IMR-90 (cell line): ENCODE data around the gene TET1. TPM values are rescaled to one million over a fixed set of nuclear protein-coding genes. Genes with fewer than 3 reads are reported as not detected.

Experiments
- ATAC-seq: fragments of 200-7000 bp; cut with Tn5 transposase; 2 replicates; pipeline ENCODE4 v1.9.1; 2020; ENCODE audit warnings: low read depth, mild to moderate bottlenecking, moderate library complexity
- BruUV-seq: library from RNA; stranded (reverse); fragments of 400-500 nt; replicated peaks from 2 replicates; lab custom pipeline; 2021; lab: Mats Ljungman, UMichigan
- CTCF ChIA-PET: fragments of 300-600 bp; formaldehyde crosslinking; extraction: SDS; loops from one replicate; lab custom pipeline; 2021; ENCODE audit warnings: antibody characterized with exemption; lab: Yijun Ruan, JAX
- POLR2A ChIA-PET: fragments of 300-600 bp; sonication (Branson Sonifier 250); formaldehyde crosslinking; loops from one replicate; lab custom pipeline; 2022; ENCODE audit warnings: antibody characterized with exemption; ENCODE audit not compliant: unreplicated experiment; lab: Charles Lee
- DNase-seq: peaks from one replicate; pipeline ENCODE4 v3.0.0; 2013
- H2AFZ ChIP-seq: replicated peaks from 2 replicates; pipeline ENCODE3; 2013; ENCODE audit warnings: low read length, mild to moderate bottlenecking; ENCODE audit not compliant: poor library complexity
- H2AK5ac ChIP-seq: 2 replicates; pipeline ENCODE4 v1.6.1; 2013; ENCODE audit warnings: low read depth, low read length, inconsistent platforms
- H2AK9ac ChIP-seq: replicated peaks from 2 replicates; pipeline ENCODE3; 2013; ENCODE audit warnings: mild to moderate bottlenecking, low read depth, low read length, moderate library complexity; ENCODE audit not compliant: poor library complexity
- H2BK120ac ChIP-seq: 2 replicates; pipeline ENCODE4 v1.6.1; 2013; ENCODE audit warnings: low read depth, low read length, inconsistent platforms
- H2BK15ac ChIP-seq: 3 replicates; pipeline ENCODE4 v1.6.1; 2013; ENCODE audit warnings: low read depth, low read length, inconsistent platforms
- H2BK20ac ChIP-seq: 2 replicates; pipeline ENCODE4 v1.6.1; 2013; ENCODE audit warnings: low read depth, mild to moderate bottlenecking, inconsistent platforms, low read length, moderate library complexity
- H2BK5ac ChIP-seq: 2 replicates; pipeline ENCODE4 v1.6.1; 2013; ENCODE audit warnings: mild to moderate bottlenecking, low read depth, low read length, inconsistent platforms; ENCODE audit not compliant: poor library complexity, severe bottlenecking
- H3K14ac ChIP-seq: replicated peaks from 2 replicates; pipeline ENCODE4 v1.6.1; 2013; ENCODE audit warnings: low read depth, low read length, inconsistent platforms
- H3K18ac ChIP-seq: 2 replicates; pipeline ENCODE4 v1.6.1; 2013; ENCODE audit warnings: low read depth, low read length, control low read depth
- H3K23ac ChIP-seq: 2 replicates; pipeline ENCODE4 v1.6.1; 2013; ENCODE audit warnings: low read depth, low read length, inconsistent platforms
- H3K27ac ChIP-seq: 2 replicates; pipeline ENCODE4 v1.5.1; 2013; ENCODE audit warnings: mild to moderate bottlenecking, control low read depth, low read length; ENCODE audit not compliant: insufficient read depth
- H3K27me3 ChIP-seq: 2 replicates; pipeline ENCODE4 v1.6.1; 2013; ENCODE audit warnings: low read length; ENCODE audit not compliant: control insufficient read depth, insufficient read depth
- H3K36me3 ChIP-seq: 2 replicates; pipeline ENCODE4 v1.6.1; 2013; ENCODE audit warnings: low read length, mixed read lengths; ENCODE audit not compliant: control insufficient read depth, insufficient read depth
- H3K4ac ChIP-seq: 2 replicates; pipeline ENCODE4 v1.6.1; 2013; ENCODE audit warnings: low read depth, low read length, inconsistent platforms
- H3K4me1 ChIP-seq: 2 replicates; pipeline ENCODE4 v1.6.1; 2013; ENCODE audit warnings: low read length, mixed read lengths; ENCODE audit not compliant: control insufficient read depth, insufficient read depth
- H3K4me2 ChIP-seq: 2 replicates; pipeline ENCODE4 v1.6.1; 2013; ENCODE audit warnings: low read depth, mild to moderate bottlenecking, control low read depth, low read length, moderate library complexity
- H3K4me3 ChIP-seq: 2 replicates; pipeline ENCODE4 v1.5.1; 2013; ENCODE audit warnings: low read depth, mild to moderate bottlenecking, control low read depth, low read length, moderate library complexity; ENCODE audit not compliant: insufficient read depth
- H3K56ac ChIP-seq: 2 replicates; pipeline ENCODE4 v1.6.1; 2013; ENCODE audit warnings: low read length, inconsistent platforms; ENCODE audit not compliant: insufficient read depth; ENCODE audit errors: extremely low read depth
- H3K79me1 ChIP-seq, 2 experiments: 2 replicates each; pipeline ENCODE4 v1.6.1; 2013; ENCODE audit warnings: low read length in 2 of 2, inconsistent platforms in 1 of 2, low read depth in 1 of 2
- H3K9ac ChIP-seq: 2 replicates; pipeline ENCODE4 v1.6.1; 2013; ENCODE audit warnings: low read depth, low read length, control low read depth
- H3K9me1 ChIP-seq: 2 replicates; pipeline ENCODE4 v1.6.1; 2013; ENCODE audit warnings: low read length, inconsistent platforms; ENCODE audit not compliant: insufficient read depth
- H3K9me3 ChIP-seq: 2 replicates; pipeline ENCODE4 v1.6.1; 2013; ENCODE audit warnings: low read length; ENCODE audit not compliant: control insufficient read depth, insufficient read depth
- H4K20me1 ChIP-seq: 2 replicates; pipeline ENCODE4 v1.6.1; 2013; ENCODE audit warnings: low read length, inconsistent platforms; ENCODE audit not compliant: insufficient read depth
- H4K5ac ChIP-seq: 2 replicates; pipeline ENCODE4 v1.6.1; 2013; ENCODE audit warnings: mild to moderate bottlenecking, low read depth, low read length, control low read depth
- H4K8ac ChIP-seq, 2 experiments: 2 replicates each; pipeline ENCODE4 v1.6.1; 2013; ENCODE audit warnings: low read depth in 2 of 2, low read length in 2 of 2, control low read depth in 1 of 2, inconsistent platforms in 1 of 2
- H4K91ac ChIP-seq: 2 replicates; pipeline ENCODE4 v1.6.1; 2013; ENCODE audit warnings: low read depth, low read length, inconsistent platforms; ENCODE audit not compliant: insufficient read depth
- BHLHE40 ChIP-seq: fragments of 150-350 bp; IDR thresholded peaks from 2 replicates; pipeline ENCODE4 v1.6.1; 2016; ENCODE audit warnings: mild to moderate bottlenecking, low read depth, low read length
- CEBPB ChIP-seq: IDR thresholded peaks from 2 replicates; pipeline ENCODE4 v1.6.1; 2012; ENCODE audit warnings: low read depth, low read length, improper control_type of control experiment
- CHD1 ChIP-seq: IDR thresholded peaks from 2 replicates; pipeline ENCODE4 v1.6.1; 2012; ENCODE audit warnings: low read depth, low read length, improper control_type of control experiment
- MAFK ChIP-seq: IDR thresholded peaks from 2 replicates; pipeline ENCODE4 v1.6.1; 2012; ENCODE audit warnings: low read depth, low read length, improper control_type of control experiment
- MXI1 ChIP-seq: IDR thresholded peaks from 2 replicates; pipeline ENCODE4 v1.6.1; 2012; ENCODE audit warnings: low read depth, mild to moderate bottlenecking, low read length, moderate library complexity, borderline replicate concordance
- NFE2L2 ChIP-seq: fragments of 150-350 bp; IDR thresholded peaks from 2 replicates; pipeline ENCODE4 v1.6.1; 2016; ENCODE audit warnings: low read depth, mild to moderate bottlenecking, low read length
- POLR2A ChIP-seq: IDR thresholded peaks from 2 replicates; pipeline ENCODE4 v1.6.1; 2012; ENCODE audit warnings: mild to moderate bottlenecking, low read depth, low read length
- RCOR1 ChIP-seq: IDR thresholded peaks from 2 replicates; pipeline ENCODE4 v1.6.1; 2012; ENCODE audit warnings: mild to moderate bottlenecking, low read length, improper control_type of control experiment; ENCODE audit not compliant: insufficient replicate concordance
- RFX5 ChIP-seq: IDR thresholded peaks from 2 replicates; pipeline ENCODE4 v1.8.0; 2012; ENCODE audit warnings: low read depth, mild to moderate bottlenecking, low read length, moderate library complexity
- WGBS, 2 experiments: methylation state at CpG; one replicate each; pipeline versions ENCODE4 v1.1.5 to v1.1.7; 2013; ENCODE audit warnings: missing lambda C conversion rate in 2 of 2; ENCODE audit not compliant: insufficient read length in 1 of 2; ENCODE audit errors: extremely low coverage in 2 of 2; 5-methylcytosine and 5-hydroxymethylcytosine counted together
- dilution Hi-C: fragments of 300-500 bp; cut with HindIII; formaldehyde crosslinking; loops from one replicate; pipeline ENCODE4 v1.14.3; 2018; ENCODE audit warnings: low sequenced_read_pairs; ENCODE audit not compliant: unreplicated experiment
- in situ Hi-C: fragments of 300-500 bp; cut with MboI; formaldehyde crosslinking; loops from 3 replicates; pipeline ENCODE4 v1.14.3; 2019; ENCODE audit warnings: low sequenced_read_pairs, inconsistent platforms, mixed read lengths
- intact Hi-C: fragments of 100-400 bp; cut with micrococcal nuclease; formaldehyde crosslinking; loops from 2 replicates; pipeline ENCODE4 v1.10.0; 2022
- polyA plus RNA-seq, 3 experiments: library from polyadenylated mRNA; depleted of rRNA; stranded (reverse); fragments of >200 nt; gene quantifications; 2 replicates each; pipeline ENCODE4 v1.2.3, GENCODE V29; 2012; ENCODE audit warnings: low replicate concordance in 1 of 3
- total RNA-seq: library from RNA; depleted of rRNA; stranded (reverse); fragments of >200 nt; gene quantifications from 2 replicates; pipeline ENCODE4 v1.2.3, GENCODE V29; 2012
- TF ChIP-seq, protein P1 (sequence below): conservative IDR thresholded peaks from 2 replicates; pipeline ENCODE4 v1.5.1; 2012; ENCODE audit warnings: mild to moderate bottlenecking, low read depth, low read length, improper control_type of control experiment
- TF ChIP-seq, protein P2 (sequence below): fragments of 150-350 bp; IDR thresholded peaks from 2 replicates; pipeline ENCODE4 v1.6.1; 2017; ENCODE audit warnings: mild to moderate bottlenecking, antibody characterized with exemption, low read length, low read depth

Gene TET1
- total and polyA plus RNA-seq, 2 of the 4 experiments (the other 2 are of a cell fraction), result 1.0 to 4.3 TPM

DNA sequence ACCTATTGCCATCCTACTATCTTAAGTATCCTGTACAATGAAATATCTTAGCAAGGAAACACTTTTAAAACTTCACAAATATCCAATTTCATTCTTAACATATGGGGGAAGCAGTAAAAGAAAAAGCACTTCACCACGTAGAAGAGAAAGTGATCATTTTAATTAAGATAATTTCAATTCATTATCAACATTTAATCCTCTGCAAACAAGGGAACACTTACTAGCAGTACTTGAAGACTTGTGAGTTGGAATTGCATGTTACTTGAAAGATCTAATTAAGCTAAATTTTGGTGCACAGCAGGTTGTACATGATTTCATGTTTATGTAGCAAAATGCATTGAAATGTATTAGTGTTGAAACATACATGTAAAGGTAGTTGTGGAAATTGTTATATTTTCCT lies 140.1 kb downstream of the TET1 start:
- in situ Hi-C loops, result no loop called here

More for the DNA sequence above, 140.1 kb downstream of the TET1 start:
- ATAC-seq (no peak), DNase-seq (no peak)
- Histone ChIP-seq H2BK20ac (no peak overlapping the region), H4K5ac (no peak overlapping the region), H4K91ac (no peak overlapping the region), H3K4me2 (no peak overlapping the region), H3K14ac (no peak overlapping the region), H2AK9ac (no peak overlapping the region), H3K4ac (no peak overlapping the region), H3K36me3 (no peaks in the 10 kb centered on the region), H3K9ac (no peak overlapping the region), H3K56ac (no peak overlapping the region), H4K20me1 (no peaks in the 10 kb centered on the region), H2BK120ac (no peak overlapping the region), H3K9me1 (no peaks in the 10 kb centered on the region), H3K23ac (no peak overlapping the region), H3K27ac (no peak overlapping the region), H3K79me1 (no peaks in the 10 kb centered on the region), H4K8ac (no peak overlapping the region), H2AFZ (no peak overlapping the region), H3K4me1 (no peaks in the 10 kb centered on the region), H2BK5ac (no peak overlapping the region), H2BK15ac (no peak overlapping the region), H3K9me3 (no peaks in the 10 kb centered on the region), H2AK5ac (no peak overlapping the region), H3K27me3 (no peaks in the 10 kb centered on the region), H3K18ac (no peak overlapping the region), H3K4me3 (no peak overlapping the region)
- ChIA-PET POLR2A (no interaction called here), CTCF (interaction anchor here (0.9 kb wide), 1 partner anchor 150 kb away, joined by 3 read pairs; no protein-coding TSS in a partner anchor)
- no TSS peak for BruUV-seq
- intact Hi-C loops (no loop called here), dilution Hi-C loops (no loop called here)
- no CpG with 5 or more reads among the region's 1 CpG for WGBS, 2 experiments
- TF ChIP-seq POLR2A (no peak), BHLHE40 (no peak), CHD1 (no peak), RCOR1 (no peak), NFE2L2 (no peak), MXI1 (no peak), CEBPB (no peak), MAFK (no peak), RFX5 (no peak)
- TF ChIP-seq, protein P1, sequence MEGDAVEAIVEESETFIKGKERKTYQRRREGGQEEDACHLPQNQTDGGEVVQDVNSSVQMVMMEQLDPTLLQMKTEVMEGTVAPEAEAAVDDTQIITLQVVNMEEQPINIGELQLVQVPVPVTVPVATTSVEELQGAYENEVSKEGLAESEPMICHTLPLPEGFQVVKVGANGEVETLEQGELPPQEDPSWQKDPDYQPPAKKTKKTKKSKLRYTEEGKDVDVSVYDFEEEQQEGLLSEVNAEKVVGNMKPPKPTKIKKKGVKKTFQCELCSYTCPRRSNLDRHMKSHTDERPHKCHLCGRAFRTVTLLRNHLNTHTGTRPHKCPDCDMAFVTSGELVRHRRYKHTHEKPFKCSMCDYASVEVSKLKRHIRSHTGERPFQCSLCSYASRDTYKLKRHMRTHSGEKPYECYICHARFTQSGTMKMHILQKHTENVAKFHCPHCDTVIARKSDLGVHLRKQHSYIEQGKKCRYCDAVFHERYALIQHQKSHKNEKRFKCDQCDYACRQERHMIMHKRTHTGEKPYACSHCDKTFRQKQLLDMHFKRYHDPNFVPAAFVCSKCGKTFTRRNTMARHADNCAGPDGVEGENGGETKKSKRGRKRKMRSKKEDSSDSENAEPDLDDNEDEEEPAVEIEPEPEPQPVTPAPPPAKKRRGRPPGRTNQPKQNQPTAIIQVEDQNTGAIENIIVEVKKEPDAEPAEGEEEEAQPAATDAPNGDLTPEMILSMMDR, result no peak
- TF ChIP-seq, protein P2, sequence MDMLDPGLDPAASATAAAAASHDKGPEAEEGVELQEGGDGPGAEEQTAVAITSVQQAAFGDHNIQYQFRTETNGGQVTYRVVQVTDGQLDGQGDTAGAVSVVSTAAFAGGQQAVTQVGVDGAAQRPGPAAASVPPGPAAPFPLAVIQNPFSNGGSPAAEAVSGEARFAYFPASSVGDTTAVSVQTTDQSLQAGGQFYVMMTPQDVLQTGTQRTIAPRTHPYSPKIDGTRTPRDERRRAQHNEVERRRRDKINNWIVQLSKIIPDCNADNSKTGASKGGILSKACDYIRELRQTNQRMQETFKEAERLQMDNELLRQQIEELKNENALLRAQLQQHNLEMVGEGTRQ, result no peak
